ENCODE results near the gene FKBP8. TPM values are rescaled to one million over a fixed set of nuclear protein-coding genes. Genes with fewer than 3 reads are reported as not detected.

FKBP8 gene
- total and polyA plus RNA-seq, 4 donors = 225 to 362 (median 247) TPM

DNA sequence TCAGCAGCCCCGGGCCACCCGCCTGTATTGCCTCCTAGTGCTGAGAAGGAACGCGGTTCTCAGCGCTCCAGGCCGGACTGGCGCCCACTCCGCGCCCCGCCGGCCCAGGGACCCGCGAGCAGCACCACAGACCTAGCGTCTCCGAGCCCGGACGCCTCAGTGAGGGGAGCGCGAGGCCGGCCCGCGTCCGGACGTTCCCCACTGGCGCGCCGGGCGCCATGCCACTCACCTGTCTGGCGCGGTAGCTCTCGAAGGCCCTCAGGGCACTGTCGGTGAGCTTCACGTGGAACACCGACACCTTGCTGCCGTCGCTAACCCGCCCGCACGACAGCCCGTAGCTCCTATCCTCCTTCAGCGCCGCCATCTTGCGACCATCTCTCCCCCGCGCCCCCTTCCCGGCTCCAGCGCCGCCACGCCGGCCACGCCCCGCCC is 21.7 kb downstream of the FKBP8 start, which contains the start of gene ELL:
ELL (minus strand) TSS at position 379 of the 432 bp plus-strand sequence; CDS start at position 364, 15 bp downstream.
- ATAC-seq (ENCODE audit: low FRiP score) (no peak), DNase-seq (no peak)
- WGBS, 2 donors = 0% methylated on average over 29 to 52 of the region's 52 CpGs
- Histone ChIP-seq H3K4me3 (ENCODE audit: low read length in 2 of 2) (peak within 1 kb of the TSS; percentile 78 to 95), H3K27me3 (ENCODE audit: control insufficient read depth in 1 of 2, insufficient read depth in 2 of 2, low read length in 1 of 2) (no peaks in the 10 kb centered on the region), H3K9me3 (ENCODE audit: control insufficient read depth, low read length) (no peaks in the 10 kb centered on the region), H3K27ac (ENCODE audit: low read depth in 1 of 2, low read length in 2 of 2) (peak within 1 kb of the TSS; percentile 33 to 94), H3K36me3 (ENCODE audit: control insufficient read depth in 1 of 2, insufficient read depth in 2 of 2, low read length in 1 of 2) (no peaks in the 10 kb centered on the region), H3K4me1 (ENCODE audit: control insufficient read depth in 1 of 2, insufficient read depth in 2 of 2, low read length in 2 of 2) (peaks cover 0 to 2% of the 10 kb centered on the region in 2 donors)
- intact Hi-C loops (cut with DNase I) = loop anchor here (5.0 kb wide), 2 partner anchors 36 to 59 kb away; partner anchors contain the start of gene KXD1 (in 2 of the 2)

DNA sequence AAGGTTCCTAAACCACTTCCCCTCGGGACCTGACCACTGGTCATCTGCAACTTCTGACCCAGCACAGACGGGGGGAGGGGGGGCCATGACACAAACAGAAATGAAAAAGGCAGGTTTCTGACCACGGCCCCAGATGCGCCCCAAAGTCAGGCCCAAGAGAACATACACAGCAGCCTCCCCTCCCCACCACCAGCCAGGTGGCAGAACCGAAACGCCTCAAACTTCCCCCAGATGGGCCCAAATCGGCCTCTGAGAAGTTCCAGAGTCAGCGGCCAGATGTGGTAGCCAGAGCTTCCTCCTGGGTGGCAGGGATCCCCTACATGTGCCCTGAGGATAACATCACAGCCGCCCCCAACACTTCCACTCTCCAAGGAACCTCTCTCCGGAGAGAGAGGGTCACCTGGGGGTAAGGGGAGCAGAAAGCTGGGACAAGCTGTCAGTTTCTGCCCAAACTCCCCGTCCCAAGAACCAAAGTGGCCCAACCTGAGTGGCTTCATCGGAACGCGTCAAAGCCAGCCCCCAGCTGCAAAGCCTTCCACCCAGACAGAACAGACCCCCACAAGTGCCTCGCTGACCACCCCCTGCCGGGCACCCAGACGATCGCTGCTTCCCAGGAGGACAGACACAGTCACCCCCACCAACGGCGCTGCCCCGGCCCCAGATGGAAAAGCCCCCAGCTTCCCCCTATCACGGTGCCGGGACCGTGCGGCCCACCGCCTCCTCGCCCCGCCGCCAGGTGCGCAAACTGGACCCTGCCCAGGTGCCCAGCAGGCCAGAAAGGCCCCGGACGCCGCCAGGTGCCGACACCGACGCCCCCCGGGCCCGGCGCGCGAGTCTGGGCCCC is 22.3 kb downstream of the FKBP8 start:
- WGBS, 2 donors = 0% methylated on average over 33 to 41 of the region's 41 CpGs
- DNase-seq = peak; percentile 68 to 86
- intact Hi-C loops (cut with DNase I) = loop anchor here (5.0 kb wide), 2 partner anchors 36 to 59 kb away; partner anchors contain the start of gene KXD1 (in 2 of the 2)
- Histone ChIP-seq H3K27me3 (ENCODE audit: control insufficient read depth in 1 of 2, insufficient read depth in 2 of 2, low read length in 1 of 2) (no peaks in the 10 kb centered on the region), H3K4me1 (ENCODE audit: control insufficient read depth in 1 of 2, insufficient read depth in 2 of 2, low read length in 2 of 2) (peaks cover 0 to 2% of the 10 kb centered on the region in 2 donors), H3K27ac (ENCODE audit: low read depth in 1 of 2, low read length in 2 of 2) (peak overlapping the region; percentile 33 to 94), H3K4me3 (ENCODE audit: low read length in 2 of 2) (peak overlapping the region; percentile 78 to 95), H3K9me3 (ENCODE audit: control insufficient read depth, low read length) (no peaks in the 10 kb centered on the region), H3K36me3 (ENCODE audit: control insufficient read depth in 1 of 2, insufficient read depth in 2 of 2, low read length in 1 of 2) (no peaks in the 10 kb centered on the region)
- no peak for ATAC-seq (ENCODE audit: low FRiP score)

DNA sequence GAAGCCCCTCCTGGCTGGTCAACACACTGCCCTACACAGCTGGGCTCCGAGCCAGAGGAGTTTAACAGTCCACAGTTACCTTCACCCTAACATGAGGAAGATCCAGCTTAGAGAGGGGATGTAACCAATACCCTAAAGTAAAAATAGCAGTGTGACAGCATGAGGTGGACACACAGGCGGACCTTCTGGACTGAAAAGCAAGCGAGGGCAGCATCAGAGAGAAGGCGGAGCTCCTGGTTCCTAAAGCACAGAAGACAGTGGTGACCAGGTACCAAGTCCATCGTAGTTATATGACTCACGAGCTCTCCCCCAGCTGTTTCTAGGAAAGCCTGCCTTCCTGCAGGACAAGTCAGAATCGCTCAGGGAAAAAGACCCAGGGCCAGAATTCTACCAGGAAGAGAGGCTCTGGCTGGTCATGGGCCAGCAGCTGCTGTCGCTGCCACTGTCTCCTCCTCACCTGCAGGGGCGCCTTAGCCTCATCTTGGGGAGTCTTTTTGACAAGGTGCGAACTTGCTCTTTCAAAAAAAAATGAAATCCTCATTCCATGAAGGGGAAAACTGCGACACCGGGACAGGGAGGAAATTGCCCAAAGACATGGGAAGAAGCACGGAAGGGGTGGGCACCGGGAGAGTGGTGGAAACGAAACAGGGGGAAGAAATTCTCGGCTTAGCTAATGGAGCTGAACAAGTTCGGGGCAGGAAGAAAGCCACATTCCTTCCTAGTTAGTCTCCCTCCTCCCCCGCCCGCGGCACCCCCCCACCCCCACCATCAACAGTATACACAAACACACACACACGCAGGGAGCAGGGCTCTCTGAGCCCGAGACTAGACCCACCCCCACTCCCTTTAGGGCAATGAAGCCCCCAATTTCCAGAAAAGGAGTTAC is 23.2 kb downstream of the FKBP8 start:
- H3K9me3 ChIP-seq (ENCODE audit: control insufficient read depth, low read length) = no peaks in the 10 kb centered on the region
- WGBS, 2 donors = 1 to 2% methylated on average over 21 to 22 of the region's 22 CpGs
- H3K27me3 ChIP-seq (ENCODE audit: control insufficient read depth in 1 of 2, insufficient read depth in 2 of 2, low read length in 1 of 2) = no peaks in the 10 kb centered on the region
- peak overlapping the region; percentile 78 to 95 for H3K4me3 ChIP-seq (ENCODE audit: low read length in 2 of 2)
- peak overlapping the region; percentile 74 to 94 for H3K27ac ChIP-seq (ENCODE audit: low read depth in 1 of 2, low read length in 2 of 2)
- intact Hi-C loops (cut with DNase I) = loop anchor here (5.0 kb wide), 3 partner anchors 37 to 58 kb away; partner anchors contain the start of gene KXD1 (in 2 of the 2)
- ATAC-seq (ENCODE audit: low FRiP score) (no peak), DNase-seq (peak; percentile 70 to 79)
- peaks cover 0 to 2% of the 10 kb centered on the region in 2 donors for H3K4me1 ChIP-seq (ENCODE audit: control insufficient read depth in 1 of 2, insufficient read depth in 2 of 2, low read length in 2 of 2)
- no peaks in the 10 kb centered on the region for H3K36me3 ChIP-seq (ENCODE audit: control insufficient read depth in 1 of 2, insufficient read depth in 2 of 2, low read length in 1 of 2)

DNA sequence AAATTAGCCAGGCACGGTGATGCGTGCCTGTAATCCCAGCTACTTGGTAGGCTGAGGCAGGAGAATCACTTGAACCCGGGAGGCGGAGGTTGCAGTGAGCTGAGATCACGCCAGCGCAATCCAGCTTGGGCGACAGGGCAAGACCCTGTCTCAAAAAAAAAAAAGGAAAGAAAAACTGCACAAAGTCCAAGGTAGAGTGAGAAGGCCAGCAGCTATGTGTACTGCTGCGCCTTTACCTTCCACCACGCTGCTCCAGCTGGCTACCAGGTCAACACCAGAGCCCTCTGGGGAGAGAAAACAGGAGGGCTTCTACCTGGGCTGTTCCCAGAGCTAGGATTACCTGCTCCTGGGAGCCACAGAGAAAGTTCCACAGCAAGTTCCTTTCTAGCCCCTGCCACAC is 24.7 kb downstream of the FKBP8 start:
- Histone ChIP-seq H3K9me3 (ENCODE audit: control insufficient read depth, low read length) (no peaks in the 10 kb centered on the region), H3K27me3 (ENCODE audit: control insufficient read depth in 1 of 2, insufficient read depth in 2 of 2, low read length in 1 of 2) (no peaks in the 10 kb centered on the region), H3K27ac (ENCODE audit: low read depth in 1 of 2, low read length in 2 of 2) (no peak overlapping the region), H3K4me3 (ENCODE audit: low read length in 2 of 2) (no peak overlapping the region), H3K4me1 (ENCODE audit: control insufficient read depth in 1 of 2, insufficient read depth in 2 of 2, low read length in 2 of 2) (peaks cover 0 to 2% of the 10 kb centered on the region in 2 donors), H3K36me3 (ENCODE audit: control insufficient read depth in 1 of 2, insufficient read depth in 2 of 2, low read length in 1 of 2) (no peaks in the 10 kb centered on the region)
- no peak for DNase-seq
- 92 to 93% methylated on average over 9 of the region's 9 CpGs for WGBS, 2 donors
- ATAC-seq (ENCODE audit: low FRiP score) = no peak
- intact Hi-C loops (cut with DNase I) = loop anchor here in 1 of 2 donors (5.0 kb wide), 1 partner anchor 51 kb away; no protein-coding TSS in a partner anchor

DNA sequence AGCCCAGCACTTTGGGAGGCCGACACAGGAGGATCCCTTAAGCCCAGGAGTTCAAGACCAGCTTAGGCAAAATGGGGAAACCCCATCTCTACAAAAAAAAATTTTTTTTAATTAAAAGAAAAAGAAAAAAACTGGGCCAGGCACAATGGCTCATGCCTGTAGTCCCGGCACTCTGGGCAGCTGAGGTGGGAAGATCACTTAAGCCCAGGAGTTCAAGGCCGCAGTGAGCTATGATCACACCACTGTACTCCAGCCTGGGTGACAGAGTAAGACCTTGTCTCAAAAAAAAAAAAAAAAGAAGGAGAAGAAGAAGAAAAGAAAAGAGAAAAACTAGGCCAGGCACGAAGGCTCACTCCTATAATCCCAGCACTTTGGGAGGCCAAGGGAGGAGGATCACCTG is 25.8 kb downstream of the FKBP8 start:
- no peak overlapping the region for H3K27ac ChIP-seq (ENCODE audit: low read depth in 1 of 2, low read length in 2 of 2)
- H3K36me3 ChIP-seq (ENCODE audit: control insufficient read depth in 1 of 2, insufficient read depth in 2 of 2, low read length in 1 of 2) = no peaks in the 10 kb centered on the region
- H3K4me3 ChIP-seq (ENCODE audit: low read length in 2 of 2) = no peak overlapping the region
- ATAC-seq (ENCODE audit: low FRiP score) (no peak), DNase-seq (no peak)
- no peaks in the 10 kb centered on the region for H3K27me3 ChIP-seq (ENCODE audit: control insufficient read depth in 1 of 2, insufficient read depth in 2 of 2, low read length in 1 of 2)
- no peaks in the 10 kb centered on the region for H3K9me3 ChIP-seq (ENCODE audit: control insufficient read depth, low read length)
- WGBS, 2 donors = 91 to 94% methylated on average over 4 of the region's 4 CpGs
- intact Hi-C loops (cut with DNase I) = loop anchor here in 1 of 2 donors (5.0 kb wide), 1 partner anchor 50 kb away; no protein-coding TSS in a partner anchor
- peaks cover 0 to 2% of the 10 kb centered on the region in 2 donors for H3K4me1 ChIP-seq (ENCODE audit: control insufficient read depth in 1 of 2, insufficient read depth in 2 of 2, low read length in 2 of 2)

DNA sequence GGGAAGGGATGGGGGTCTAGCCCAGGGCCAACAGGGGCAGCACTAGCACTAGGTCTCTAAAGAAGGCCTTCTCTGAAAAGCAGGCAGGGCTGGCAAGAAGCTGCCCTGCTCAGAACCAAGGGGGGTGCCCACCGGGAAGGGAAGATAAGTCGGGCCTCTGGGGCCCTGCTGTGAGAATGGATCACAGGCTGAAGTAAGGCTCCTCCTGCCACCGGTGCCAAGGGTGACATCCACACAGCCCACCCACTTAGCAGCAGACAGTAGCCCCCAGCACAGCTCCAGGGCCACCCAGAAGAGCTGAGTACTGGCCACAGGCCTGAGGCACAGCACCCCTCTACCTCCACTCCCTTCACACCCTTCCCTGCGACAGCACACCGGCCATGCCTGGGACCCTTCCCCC is 27.4 kb downstream of the FKBP8 start:
- H3K36me3 ChIP-seq (ENCODE audit: control insufficient read depth in 1 of 2, insufficient read depth in 2 of 2, low read length in 1 of 2) = no peaks in the 10 kb centered on the region
- no peak overlapping the region for H3K27ac ChIP-seq (ENCODE audit: low read depth in 1 of 2, low read length in 2 of 2)
- WGBS, 2 donors = 64 to 66% methylated on average over 5 of the region's 5 CpGs
- peaks cover 0 to 2% of the 10 kb centered on the region in 2 donors for H3K4me1 ChIP-seq (ENCODE audit: control insufficient read depth in 1 of 2, insufficient read depth in 2 of 2, low read length in 2 of 2)
- H3K4me3 ChIP-seq (ENCODE audit: low read length in 2 of 2) = no peak overlapping the region
- no peaks in the 10 kb centered on the region for H3K9me3 ChIP-seq (ENCODE audit: control insufficient read depth, low read length)
- no peaks in the 10 kb centered on the region for H3K27me3 ChIP-seq (ENCODE audit: control insufficient read depth in 1 of 2, insufficient read depth in 2 of 2, low read length in 1 of 2)
- intact Hi-C loops (cut with DNase I) = loop anchor here in 1 of 2 donors (5.0 kb wide), 1 partner anchor 49 kb away; no protein-coding TSS in a partner anchor
- ATAC-seq (ENCODE audit: low FRiP score) (no peak), DNase-seq (no peak)

DNA sequence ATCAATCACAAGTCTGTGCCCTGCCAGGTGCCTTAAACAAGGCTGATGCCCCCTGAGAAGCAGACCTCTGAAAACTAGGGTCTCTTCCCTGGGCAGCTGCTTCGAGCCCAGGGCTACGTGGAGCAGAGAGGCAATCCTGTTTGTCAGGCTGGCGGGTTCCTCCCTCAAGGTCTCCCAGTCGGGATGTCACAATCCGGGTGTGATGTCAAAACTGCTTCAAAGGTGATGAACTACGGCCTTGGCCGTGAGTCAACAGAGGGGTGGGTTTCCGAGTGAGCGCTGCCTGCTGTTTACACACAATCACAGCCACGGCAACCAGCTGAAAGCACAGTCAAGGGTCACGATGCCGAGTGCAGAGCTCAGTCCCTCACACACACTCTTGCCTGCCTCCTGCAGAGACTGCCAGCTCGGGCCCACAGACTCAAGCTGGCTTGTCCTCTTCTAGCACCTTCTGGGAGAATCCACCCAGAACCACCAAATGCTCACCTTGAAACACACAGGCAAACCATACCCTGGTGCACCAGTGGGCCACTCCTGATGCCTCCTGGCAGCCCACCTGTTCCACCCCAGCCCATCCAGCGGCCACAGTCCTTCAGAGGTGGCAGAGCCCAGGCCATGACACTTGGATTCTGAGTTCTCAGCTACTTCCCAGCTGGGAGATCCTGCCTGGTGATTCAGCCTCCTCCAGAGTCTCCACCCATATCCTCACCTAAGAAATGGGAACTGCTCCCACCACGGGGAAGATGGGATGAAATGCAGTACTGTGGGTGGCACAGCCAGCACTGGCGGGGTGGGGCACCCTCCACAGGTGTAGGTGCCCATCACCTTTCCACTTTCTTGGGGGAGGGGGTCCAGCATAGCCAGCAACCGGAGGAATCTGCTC is 28.3 kb downstream of the FKBP8 start:
- Histone ChIP-seq H3K36me3 (ENCODE audit: control insufficient read depth in 1 of 2, insufficient read depth in 2 of 2, low read length in 1 of 2) (no peaks in the 10 kb centered on the region), H3K27ac (ENCODE audit: low read depth in 1 of 2, low read length in 2 of 2) (peak overlapping the region in 1 of 2 donors; percentile 41), H3K27me3 (ENCODE audit: control insufficient read depth in 1 of 2, insufficient read depth in 2 of 2, low read length in 1 of 2) (no peaks in the 10 kb centered on the region), H3K9me3 (ENCODE audit: control insufficient read depth, low read length) (no peaks in the 10 kb centered on the region), H3K4me1 (ENCODE audit: control insufficient read depth in 1 of 2, insufficient read depth in 2 of 2, low read length in 2 of 2) (peaks cover 0 to 2% of the 10 kb centered on the region in 2 donors), H3K4me3 (ENCODE audit: low read length in 2 of 2) (no peak overlapping the region)
- intact Hi-C loops (cut with DNase I) = loop anchor here in 1 of 2 donors (5.0 kb wide), 1 partner anchor 48 kb away; no protein-coding TSS in a partner anchor
- DNase-seq (peak; percentile 75 to 86), ATAC-seq (ENCODE audit: low FRiP score) (peak; percentile 47)
- 55 to 58% methylated on average over 17 of the region's 17 CpGs for WGBS, 2 donors

Measured in aorta (tissue), 5 donors.